Neural progenitor cell (in vitro differentiated cells): ENCODE measurements around the gene PROSER1.

Experiments used
- EZH2 ChIP-seq: fragments of 200-600 bp; sonication (generic); IDR thresholded peaks from 2 replicates; pipeline ENCODE4 v1.6.1; 2017; ENCODE audit warnings: antibody characterized with exemption, mild to moderate bottlenecking, moderate library complexity
- TF ChIP-seq, protein P1 (sequence below): fragments of 200-600 bp; sonication (generic); IDR thresholded peaks from 2 replicates; pipeline ENCODE4 v1.5.1; 2017; ENCODE audit warnings: antibody characterized with exemption, mild to moderate bottlenecking

GRCh38 chr13:39035204-39035603 is 2.7 kb downstream of the PROSER1 start:
- no peak for TF ChIP-seq EZH2
- TF ChIP-seq, protein P1, sequence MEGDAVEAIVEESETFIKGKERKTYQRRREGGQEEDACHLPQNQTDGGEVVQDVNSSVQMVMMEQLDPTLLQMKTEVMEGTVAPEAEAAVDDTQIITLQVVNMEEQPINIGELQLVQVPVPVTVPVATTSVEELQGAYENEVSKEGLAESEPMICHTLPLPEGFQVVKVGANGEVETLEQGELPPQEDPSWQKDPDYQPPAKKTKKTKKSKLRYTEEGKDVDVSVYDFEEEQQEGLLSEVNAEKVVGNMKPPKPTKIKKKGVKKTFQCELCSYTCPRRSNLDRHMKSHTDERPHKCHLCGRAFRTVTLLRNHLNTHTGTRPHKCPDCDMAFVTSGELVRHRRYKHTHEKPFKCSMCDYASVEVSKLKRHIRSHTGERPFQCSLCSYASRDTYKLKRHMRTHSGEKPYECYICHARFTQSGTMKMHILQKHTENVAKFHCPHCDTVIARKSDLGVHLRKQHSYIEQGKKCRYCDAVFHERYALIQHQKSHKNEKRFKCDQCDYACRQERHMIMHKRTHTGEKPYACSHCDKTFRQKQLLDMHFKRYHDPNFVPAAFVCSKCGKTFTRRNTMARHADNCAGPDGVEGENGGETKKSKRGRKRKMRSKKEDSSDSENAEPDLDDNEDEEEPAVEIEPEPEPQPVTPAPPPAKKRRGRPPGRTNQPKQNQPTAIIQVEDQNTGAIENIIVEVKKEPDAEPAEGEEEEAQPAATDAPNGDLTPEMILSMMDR = no peak
